Peyer's patch (tissue), 4 donors: ENCODE data around the gene MTCL1.

ENCODE experiments used
- POLR2A ChIP-seq, 2 donors: fragments of 450-650 bp; IDR thresholded peaks; one replicate each; pipeline ENCODE4 v1.5.1; 2017; ENCODE audit warnings: antibody characterized with exemption in 2 of 2, mild to moderate bottlenecking in 2 of 2, moderate library complexity in 2 of 2
- TF ChIP-seq, protein P1 (sequence below), 6 experiments: fragments of 450-650 bp in 4 of 6; fragments of 200-600 bp in 2 of 6; sonication (generic) in 1 of 6; IDR thresholded peaks; one replicate each; pipeline ENCODE4 v1.5.1; 2017 to 2019; ENCODE audit warnings: antibody characterized with exemption in 6 of 6, mild to moderate bottlenecking in 3 of 6, moderate library complexity in 1 of 6

GRCh38 chr18:8684577-8684976 is 20.8 kb upstream of the MTCL1 start:
- TF ChIP-seq, protein P1, sequence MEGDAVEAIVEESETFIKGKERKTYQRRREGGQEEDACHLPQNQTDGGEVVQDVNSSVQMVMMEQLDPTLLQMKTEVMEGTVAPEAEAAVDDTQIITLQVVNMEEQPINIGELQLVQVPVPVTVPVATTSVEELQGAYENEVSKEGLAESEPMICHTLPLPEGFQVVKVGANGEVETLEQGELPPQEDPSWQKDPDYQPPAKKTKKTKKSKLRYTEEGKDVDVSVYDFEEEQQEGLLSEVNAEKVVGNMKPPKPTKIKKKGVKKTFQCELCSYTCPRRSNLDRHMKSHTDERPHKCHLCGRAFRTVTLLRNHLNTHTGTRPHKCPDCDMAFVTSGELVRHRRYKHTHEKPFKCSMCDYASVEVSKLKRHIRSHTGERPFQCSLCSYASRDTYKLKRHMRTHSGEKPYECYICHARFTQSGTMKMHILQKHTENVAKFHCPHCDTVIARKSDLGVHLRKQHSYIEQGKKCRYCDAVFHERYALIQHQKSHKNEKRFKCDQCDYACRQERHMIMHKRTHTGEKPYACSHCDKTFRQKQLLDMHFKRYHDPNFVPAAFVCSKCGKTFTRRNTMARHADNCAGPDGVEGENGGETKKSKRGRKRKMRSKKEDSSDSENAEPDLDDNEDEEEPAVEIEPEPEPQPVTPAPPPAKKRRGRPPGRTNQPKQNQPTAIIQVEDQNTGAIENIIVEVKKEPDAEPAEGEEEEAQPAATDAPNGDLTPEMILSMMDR (IDR thresholded peaks at IDR 0.05): no peak
- no peak for TF ChIP-seq POLR2A (IDR thresholded peaks at IDR 0.05)
